AG10803 (cell line): Measurements from ENCODE around the gene LHFPL2.
A peak's percentile ranks its signal among the peaks of the same experiment; 100 is the strongest.

ENCODE experiments used
- DNase-seq: peaks from one replicate; pipeline ENCODE4 v3.0.0; 2010; ENCODE audit warnings: low read depth
- H3K4me3 ChIP-seq: 2 replicates; pipeline ENCODE4 v1.5.1; 2011; ENCODE audit warnings: mild to moderate bottlenecking, low read length, control low read depth
- CTCF ChIP-seq: conservative IDR thresholded peaks from 2 replicates; pipeline ENCODE4 v1.5.1; 2011; ENCODE audit warnings: mild to moderate bottlenecking, low read length, control low read depth, inconsistent platforms

Gene LHFPL2

GRCh38 chr5:78568676-78569075 lies 79.9 kb downstream of the LHFPL2 start:
- no peak for TF ChIP-seq CTCF
- no peak for DNase-seq
- H3K4me3 ChIP-seq, result no peak overlapping the region

- no peak overlapping the region for H3K4me3 ChIP-seq
- no peak for TF ChIP-seq CTCF
- DNase-seq, result no peak
Observed at GRCh38 chr5:78568212-78568611, 80.4 kb downstream of the LHFPL2 start.

DNA sequence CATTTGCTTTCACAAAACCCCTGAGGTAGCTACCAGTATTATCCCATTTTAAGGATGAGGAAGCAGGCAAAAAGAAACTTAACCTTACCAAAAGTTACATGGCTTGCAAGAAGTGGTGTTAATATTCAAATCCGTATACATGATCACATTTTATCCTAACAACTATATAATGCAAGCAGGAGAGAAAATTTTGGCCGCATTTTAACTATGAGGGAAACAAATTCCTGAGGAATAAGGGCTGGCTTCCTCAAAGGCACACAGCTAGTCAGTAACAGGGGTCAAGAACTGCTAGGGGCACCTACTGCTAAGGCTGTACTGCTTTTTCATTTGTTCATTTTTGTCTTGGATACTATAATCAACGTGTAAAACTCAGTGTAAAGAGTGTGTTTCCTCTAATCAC lies 81.0 kb downstream of the LHFPL2 start:
- no peak for DNase-seq
- no peak for TF ChIP-seq CTCF
- no peak overlapping the region for H3K4me3 ChIP-seq

DNA sequence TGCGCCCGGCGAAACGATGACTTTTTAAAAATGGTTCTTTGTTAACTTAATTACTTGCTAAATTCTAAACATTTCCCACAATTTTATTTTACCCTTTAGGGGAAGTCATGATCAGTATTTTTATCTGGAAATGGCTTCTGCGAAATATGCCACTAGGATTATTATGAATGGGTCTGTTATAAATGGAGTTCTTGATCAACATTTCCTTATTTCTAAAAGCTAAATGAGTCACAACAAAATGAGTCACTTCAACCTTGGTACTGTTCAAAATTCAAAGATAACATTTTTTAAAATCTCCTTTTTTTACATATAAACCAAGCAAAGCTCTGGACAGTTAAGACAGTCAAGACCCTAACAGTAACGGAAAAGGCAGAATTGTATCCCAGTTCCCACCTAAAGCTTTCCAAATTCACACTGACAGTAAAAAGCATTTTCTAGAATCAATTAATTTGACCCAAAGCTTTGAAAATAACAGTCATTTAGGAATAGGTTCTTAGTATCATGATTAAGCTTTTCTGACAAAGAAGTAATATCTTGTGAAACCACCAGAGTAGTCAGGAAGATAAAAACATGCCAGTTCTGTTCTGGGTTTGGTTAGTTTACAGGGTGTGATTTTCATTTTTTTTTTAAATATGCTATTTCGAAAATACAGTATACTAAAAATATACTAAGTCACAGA lies 81.7 kb downstream of the LHFPL2 start:
- DNase-seq, result peak; percentile 12
- no peak overlapping the region for H3K4me3 ChIP-seq
- no peak for TF ChIP-seq CTCF

- H3K4me3 ChIP-seq, result no peak overlapping the region
- no peak for TF ChIP-seq CTCF
- DNase-seq, result no peak
Observed at GRCh38 chr5:78565395-78565794, 83.2 kb downstream of the LHFPL2 start.

DNA sequence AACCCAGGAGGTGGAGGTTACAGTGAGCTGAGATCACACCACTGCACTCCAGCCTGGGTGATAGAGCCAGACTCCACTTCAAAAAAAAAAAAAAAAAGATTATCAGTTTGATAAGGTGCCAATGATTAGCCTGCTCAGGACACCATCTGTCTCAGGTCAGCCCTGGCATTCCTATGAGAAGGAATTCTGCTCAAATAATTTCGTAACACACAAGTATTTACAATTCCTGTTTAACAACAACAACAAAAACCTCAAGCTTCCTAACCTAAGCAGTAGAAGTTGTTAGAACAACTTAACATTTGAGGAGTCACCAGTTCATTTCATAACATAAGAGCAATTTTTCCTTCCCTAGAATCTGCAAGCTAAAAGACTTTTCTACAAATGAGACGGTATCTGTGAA lies 85.0 kb downstream of the LHFPL2 start:
- no peak for TF ChIP-seq CTCF
- DNase-seq, result peak; percentile 31

DNA sequence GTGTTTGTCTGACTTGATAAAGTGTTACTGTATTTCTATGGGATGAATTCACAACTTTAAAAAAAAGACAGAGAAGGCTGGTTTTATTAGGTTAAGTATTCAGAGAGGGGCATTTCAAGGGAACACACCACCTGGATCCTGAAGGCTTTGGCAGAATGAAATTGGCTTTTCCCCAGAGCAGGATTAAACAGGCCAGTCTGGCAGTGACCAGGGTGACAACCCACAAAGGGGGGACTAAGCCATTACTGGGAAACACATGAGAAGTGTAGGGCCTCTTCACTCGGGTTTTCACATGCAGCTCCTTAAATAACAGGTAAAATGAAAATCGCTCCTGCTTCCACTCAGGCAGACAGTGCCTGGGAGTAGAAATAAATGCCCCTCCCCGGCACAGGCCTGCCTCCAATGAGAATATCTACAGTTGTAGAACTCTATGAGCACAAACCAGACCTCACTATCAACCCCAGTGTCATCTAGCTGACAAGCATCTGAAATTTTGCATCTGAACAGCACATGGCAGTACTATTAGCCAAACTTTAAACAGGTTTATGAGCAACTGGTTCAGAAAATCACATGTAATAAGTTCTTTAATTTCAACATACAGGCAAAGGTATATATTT lies 85.8 kb downstream of the LHFPL2 start:
- H3K4me3 ChIP-seq, result no peak overlapping the region
- DNase-seq, result no peak
- TF ChIP-seq CTCF, result no peak

More for the DNA sequence above, 85.0 kb downstream of the LHFPL2 start:
- no peak overlapping the region for H3K4me3 ChIP-seq
